Nephron (organoid): ENCODE data around the gene NPY4R.
"Not testable (repeated sequence)": the region's sequence is repeated elsewhere in the genome, so short reads cannot be mapped to it uniquely, and the experiment has no call there.

Experiments
- H3K27ac Mint-ChIP-seq, 3 experiments: 2 replicates each; pipeline ENCODE4 v1.8.0; 2020; ENCODE audit warnings: mixed read lengths in 3 of 3, mild to moderate bottlenecking in 2 of 3, moderate library complexity in 1 of 3
- H3K27me3 Mint-ChIP-seq: 2 replicates; pipeline ENCODE4 v1.8.0; 2021; ENCODE audit warnings: low read depth, mild to moderate bottlenecking, moderate library complexity, mixed read lengths
- H3K36me3 Mint-ChIP-seq: 2 replicates; pipeline ENCODE4 v1.8.0; 2020; ENCODE audit warnings: low read depth, mixed read lengths
- H3K4me1 Mint-ChIP-seq: 2 replicates; pipeline ENCODE4 v1.8.0; 2020; ENCODE audit warnings: mixed read lengths
- H3K4me3 Mint-ChIP-seq, 3 experiments: 2 replicates each; pipeline ENCODE4 v1.8.0; 2020; ENCODE audit warnings: mild to moderate bottlenecking in 3 of 3, mixed read lengths in 3 of 3, moderate library complexity in 2 of 3
- H3K9me3 Mint-ChIP-seq: 2 replicates; pipeline ENCODE4 v1.8.0; 2020; ENCODE audit warnings: mixed read lengths
- CTCF ChIP-seq, 3 experiments: fragments of 200-600 bp; sonication (generic); IDR thresholded peaks; one replicate each; pipeline ENCODE4 v1.5.0; 2021; ENCODE audit warnings: antibody characterized with exemption in 3 of 3; ENCODE audit not compliant: unreplicated experiment in 3 of 3

The NPY4R gene, protein sequence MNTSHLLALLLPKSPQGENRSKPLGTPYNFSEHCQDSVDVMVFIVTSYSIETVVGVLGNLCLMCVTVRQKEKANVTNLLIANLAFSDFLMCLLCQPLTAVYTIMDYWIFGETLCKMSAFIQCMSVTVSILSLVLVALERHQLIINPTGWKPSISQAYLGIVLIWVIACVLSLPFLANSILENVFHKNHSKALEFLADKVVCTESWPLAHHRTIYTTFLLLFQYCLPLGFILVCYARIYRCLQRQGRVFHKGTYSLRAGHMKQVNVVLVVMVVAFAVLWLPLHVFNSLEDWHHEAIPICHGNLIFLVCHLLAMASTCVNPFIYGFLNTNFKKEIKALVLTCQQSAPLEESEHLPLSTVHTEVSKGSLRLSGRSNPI

DNA sequence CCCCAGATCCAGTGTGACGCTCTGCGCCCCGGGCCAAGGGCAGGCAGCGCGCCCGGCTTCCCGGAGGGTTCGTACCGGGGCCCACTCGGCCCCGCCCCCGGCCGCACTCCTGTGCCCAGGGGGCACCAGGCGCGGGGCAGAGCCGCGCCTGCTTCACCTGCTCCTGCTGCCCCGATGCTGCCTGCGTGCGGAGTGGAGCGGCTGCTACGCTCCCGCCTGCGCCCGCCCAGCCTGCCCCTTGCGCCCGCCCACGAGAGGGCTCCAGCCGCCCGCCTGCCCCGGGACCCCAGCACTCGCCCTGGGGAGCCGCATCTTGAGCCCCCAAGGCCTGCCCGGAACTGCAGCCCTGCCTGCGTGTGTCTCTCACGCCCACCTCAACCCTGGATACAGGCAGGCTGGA, at the start of gene NPY4R:
TSS of gene NPY4R (minus strand) at position 194 of the 400 bp plus-strand sequence. CDS start 3,323 bp downstream, outside the sequence.
- not testable (repeated sequence) for H3K4me3 Mint-ChIP-seq, H3K36me3 Mint-ChIP-seq, H3K27ac Mint-ChIP-seq, H3K27me3 Mint-ChIP-seq, H3K9me3 Mint-ChIP-seq, H3K4me1 Mint-ChIP-seq

DNA sequence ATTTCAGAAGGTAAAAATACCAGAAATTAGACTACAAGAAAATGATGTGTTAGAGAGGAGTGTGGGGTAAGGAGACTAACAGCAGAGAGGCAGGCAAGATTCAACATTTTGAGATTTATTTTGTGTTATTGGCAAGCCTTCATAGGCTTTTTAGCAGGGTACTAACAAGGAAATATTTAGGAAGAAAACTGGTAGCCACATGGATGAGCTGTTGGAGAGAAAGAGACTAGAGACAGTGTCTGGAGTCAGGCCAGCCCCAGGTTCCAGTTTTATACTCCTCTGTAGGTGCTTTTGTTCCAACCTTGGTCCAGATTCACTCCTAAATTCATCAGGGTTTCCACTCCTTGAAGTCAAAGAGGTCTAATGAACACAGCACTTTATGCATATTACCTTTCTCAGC, 49.6 kb upstream of the NPY4R start:
- Mint-ChIP-seq H3K4me1 (peaks cover 5% of the 10 kb centered on the region), H3K27ac (no peak overlapping the region), H3K4me3 (no peak overlapping the region)

GRCh38 chr10:46514899-46515298, 49.1 kb upstream of the NPY4R start:
- Mint-ChIP-seq H3K27me3 (peaks cover 10% of the 10 kb centered on the region), H3K9me3 (no peaks in the 10 kb centered on the region), H3K36me3 (no peaks in the 10 kb centered on the region), H3K4me3 (no peak overlapping the region), H3K4me1 (peaks cover 5% of the 10 kb centered on the region), H3K27ac (no peak overlapping the region)
- no peak for TF ChIP-seq CTCF (IDR thresholded peaks at IDR 0.05; ENCODE audit: unreplicated experiment in 3 of 3)

More for the DNA sequence above, 49.6 kb upstream of the NPY4R start:
- Mint-ChIP-seq H3K9me3 (no peaks in the 10 kb centered on the region), H3K36me3 (no peaks in the 10 kb centered on the region), H3K27me3 (peaks cover 10% of the 10 kb centered on the region)
- TF ChIP-seq CTCF (IDR thresholded peaks at IDR 0.05; ENCODE audit: unreplicated experiment in 3 of 3): no peak

DNA sequence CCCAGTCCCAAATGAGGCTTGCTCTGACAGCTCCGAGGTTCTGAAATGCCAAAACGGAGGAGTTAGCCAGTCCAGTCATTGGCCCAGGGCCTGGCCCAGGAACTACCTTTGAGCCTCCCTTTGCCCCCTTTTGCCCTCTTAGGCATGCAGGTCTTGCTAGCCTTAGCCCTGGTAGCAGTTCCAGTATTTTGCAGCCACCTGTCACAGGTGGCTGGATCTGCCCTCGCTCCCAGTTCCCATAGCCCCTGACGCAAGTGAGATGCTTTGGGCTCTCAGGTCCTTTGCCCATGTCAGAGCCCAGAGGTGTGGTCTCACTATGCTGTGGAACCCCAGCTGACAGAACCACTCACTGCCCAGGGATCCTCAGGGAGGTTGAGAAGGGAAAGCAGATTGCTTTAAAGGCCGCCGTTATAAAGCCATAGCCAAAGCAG, 48.7 kb upstream of the NPY4R start:
- H3K9me3 Mint-ChIP-seq: no peaks in the 10 kb centered on the region
- H3K4me3 Mint-ChIP-seq: no peak overlapping the region
- H3K4me1 Mint-ChIP-seq: peaks cover 5% of the 10 kb centered on the region
- no peak overlapping the region for H3K27ac Mint-ChIP-seq
- no peaks in the 10 kb centered on the region for H3K36me3 Mint-ChIP-seq
- no peak for TF ChIP-seq CTCF (IDR thresholded peaks at IDR 0.05; ENCODE audit: unreplicated experiment in 3 of 3)
- H3K27me3 Mint-ChIP-seq: peaks cover 10% of the 10 kb centered on the region

DNA sequence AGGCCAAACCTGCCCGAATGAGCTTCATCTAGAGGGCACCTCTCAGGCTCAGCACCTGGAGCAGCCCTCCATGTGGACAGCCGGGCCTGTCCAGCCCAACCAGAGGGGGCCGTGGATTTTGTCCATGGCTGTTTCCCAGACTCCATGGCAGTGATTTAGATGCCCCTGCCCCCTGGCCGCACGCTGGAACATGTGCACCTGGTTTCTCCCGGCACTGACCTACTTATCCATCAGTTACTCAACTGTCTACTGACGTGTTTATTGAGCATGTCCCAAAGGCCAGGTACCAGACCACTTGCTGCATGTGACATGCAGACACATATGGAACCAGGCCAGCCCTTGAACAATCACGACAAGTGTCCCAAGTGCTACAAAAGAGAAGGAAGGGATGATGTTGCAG, 47.6 kb upstream of the NPY4R start:
- H3K9me3 Mint-ChIP-seq, H3K27ac Mint-ChIP-seq, H3K4me1 Mint-ChIP-seq, H3K4me3 Mint-ChIP-seq, H3K36me3 Mint-ChIP-seq: not testable (repeated sequence)
- H3K27me3 Mint-ChIP-seq: peaks cover 10% of the 10 kb centered on the region

GRCh38 chr10:46512725-46513124, 47.0 kb upstream of the NPY4R start:
- H3K27me3 Mint-ChIP-seq: peaks cover 10% of the 10 kb centered on the region
- H3K27ac Mint-ChIP-seq, H3K9me3 Mint-ChIP-seq, H3K4me3 Mint-ChIP-seq, H3K4me1 Mint-ChIP-seq, H3K36me3 Mint-ChIP-seq: not testable (repeated sequence)

DNA sequence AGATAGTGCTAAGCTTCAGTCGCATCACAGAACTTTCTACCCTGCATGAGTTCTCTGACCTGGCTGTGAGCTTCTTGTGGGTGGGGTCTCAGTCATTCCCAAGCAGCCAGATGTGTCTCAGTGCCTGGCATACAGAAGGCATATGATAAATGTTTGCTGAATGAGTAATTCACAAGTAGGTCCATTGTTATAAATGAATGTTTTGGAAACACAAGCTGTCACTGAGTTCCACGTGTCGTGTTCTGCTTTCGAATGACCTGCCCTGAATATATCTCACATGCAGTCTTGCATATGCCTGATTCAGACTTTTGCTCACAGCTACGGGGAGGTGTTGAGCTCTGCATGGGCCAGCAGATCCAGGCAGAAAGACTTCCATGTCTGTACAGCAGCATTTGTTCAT, 46.2 kb upstream of the NPY4R start:
- not testable (repeated sequence) for H3K9me3 Mint-ChIP-seq, H3K4me3 Mint-ChIP-seq, H3K36me3 Mint-ChIP-seq, H3K27ac Mint-ChIP-seq, H3K4me1 Mint-ChIP-seq, H3K27me3 Mint-ChIP-seq

GRCh38 chr10:46499990-46500389, 34.2 kb upstream of the NPY4R start:
- not testable (repeated sequence) for H3K36me3 Mint-ChIP-seq, H3K4me3 Mint-ChIP-seq, H3K9me3 Mint-ChIP-seq, H3K27me3 Mint-ChIP-seq, H3K4me1 Mint-ChIP-seq, H3K27ac Mint-ChIP-seq

- not testable (repeated sequence) for H3K27me3 Mint-ChIP-seq, H3K27ac Mint-ChIP-seq, H3K9me3 Mint-ChIP-seq, H3K4me3 Mint-ChIP-seq, H3K36me3 Mint-ChIP-seq, H3K4me1 Mint-ChIP-seq
These were observed 33.4 kb upstream of the NPY4R start for GRCh38 chr10:46498985-46499703.

GRCh38 chr10:46497878-46498277, 32.1 kb upstream of the NPY4R start:
- not testable (repeated sequence) for H3K4me3 Mint-ChIP-seq, H3K9me3 Mint-ChIP-seq

DNA sequence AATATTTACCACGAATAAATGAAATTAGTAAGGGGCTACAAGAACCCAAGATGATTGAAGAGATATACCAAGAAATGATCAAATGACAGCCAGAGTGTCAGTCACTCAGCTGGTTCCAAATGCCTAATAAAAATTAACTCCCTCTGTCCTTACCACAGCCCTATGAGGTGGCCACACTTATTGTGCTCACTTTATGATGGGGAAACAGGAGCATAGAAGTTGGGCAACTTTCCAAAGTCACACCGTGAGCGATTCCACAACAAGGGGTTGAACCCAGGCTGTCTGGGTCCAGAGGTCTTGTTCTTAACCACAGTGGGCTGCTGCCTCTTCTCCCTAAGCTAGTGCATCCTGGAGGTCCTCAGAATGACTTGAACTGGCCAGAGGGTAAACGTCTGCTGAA, 31.6 kb upstream of the NPY4R start:
- H3K4me3 Mint-ChIP-seq, H3K4me1 Mint-ChIP-seq, H3K27me3 Mint-ChIP-seq, H3K36me3 Mint-ChIP-seq, H3K27ac Mint-ChIP-seq, H3K9me3 Mint-ChIP-seq: not testable (repeated sequence)

More at GRCh38 chr10:46497878-46498277, 32.1 kb upstream of the NPY4R start:
- not testable (repeated sequence) for H3K36me3 Mint-ChIP-seq, H3K27ac Mint-ChIP-seq, H3K27me3 Mint-ChIP-seq, H3K4me1 Mint-ChIP-seq
